GM18861 (cell line): ENCODE results near the gene PAX9.

Source experiments
- ATAC-seq: cut with Tn5 transposase; IDR thresholded peaks from one replicate; pipeline ENCODE4 v1.9.1; 2021; ENCODE audit not compliant: unreplicated experiment

Gene PAX9

GRCh38 chr14:36655963-36656686, 5.5 kb upstream of the PAX9 start:
- ATAC-seq, result no peak

DNA sequence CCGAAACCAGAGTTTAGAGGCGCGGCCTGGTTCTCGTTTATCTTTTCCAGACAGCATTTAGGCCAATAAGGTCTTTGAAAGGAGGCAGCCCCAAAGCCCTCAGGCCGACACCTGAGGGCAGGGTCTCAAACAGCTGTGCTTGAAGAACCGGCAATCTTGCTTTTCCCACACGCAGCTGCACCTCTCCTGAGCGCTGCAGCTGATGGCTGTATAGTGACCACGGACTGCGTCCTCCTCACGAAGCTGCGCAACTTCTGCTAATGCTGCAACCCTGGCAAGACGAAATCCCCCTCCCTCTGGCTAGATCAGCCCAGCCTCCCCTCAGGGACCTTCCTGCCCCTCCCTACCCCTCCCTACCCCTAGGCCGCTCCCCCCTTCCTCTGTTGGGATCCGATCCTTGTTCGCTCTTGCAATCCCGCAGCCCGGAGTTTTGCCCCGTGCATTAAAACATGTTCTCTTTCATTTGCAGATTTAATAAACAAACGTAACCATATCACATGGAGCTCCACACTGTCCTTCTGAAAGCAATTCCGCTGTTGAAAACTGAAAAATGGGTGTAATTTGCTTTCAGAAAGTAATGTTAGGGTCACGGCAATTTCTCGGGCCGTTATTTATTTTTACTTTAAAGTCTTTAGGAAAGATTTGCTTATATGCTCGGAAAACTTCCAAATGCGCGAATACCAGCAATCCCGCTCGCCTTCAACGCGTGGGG, 4.8 kb upstream of the PAX9 start:
- no peak for ATAC-seq

DNA sequence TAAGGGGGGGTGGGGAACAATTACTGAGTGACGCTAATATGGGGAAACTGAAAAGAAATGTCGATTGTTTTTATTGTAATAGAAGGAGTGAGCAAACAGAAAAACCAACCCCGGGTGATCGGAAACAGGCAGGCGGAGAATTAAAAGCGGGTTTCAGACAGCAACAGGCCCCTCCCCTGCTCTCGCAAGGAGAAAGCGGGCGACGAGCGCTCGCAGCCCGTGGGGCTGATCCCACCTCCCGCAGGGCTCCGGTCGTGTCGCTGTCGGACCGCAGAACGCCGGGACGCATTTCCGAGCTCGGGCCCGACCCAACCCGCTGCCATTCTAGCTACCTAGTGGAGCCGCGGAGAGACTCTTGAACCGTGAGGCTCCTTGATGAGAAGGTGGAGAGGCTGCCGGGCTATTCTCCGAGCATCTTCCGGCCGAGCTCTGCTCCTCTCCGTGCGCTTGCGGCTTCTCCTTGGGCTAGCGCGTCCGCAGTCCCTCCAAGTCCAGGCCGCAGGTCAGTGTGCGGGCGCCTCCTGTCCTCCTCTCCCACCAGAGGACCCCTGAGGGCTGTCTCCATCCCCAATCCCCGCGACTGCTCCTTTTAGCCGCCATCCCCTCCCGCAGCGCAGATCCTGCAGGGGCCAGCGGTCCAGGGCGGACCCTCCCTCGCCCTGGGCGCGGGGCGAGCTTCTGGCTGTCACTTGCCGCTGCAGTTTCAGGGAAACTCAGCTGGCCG, 4.1 kb upstream of the PAX9 start:
- no peak for ATAC-seq

DNA sequence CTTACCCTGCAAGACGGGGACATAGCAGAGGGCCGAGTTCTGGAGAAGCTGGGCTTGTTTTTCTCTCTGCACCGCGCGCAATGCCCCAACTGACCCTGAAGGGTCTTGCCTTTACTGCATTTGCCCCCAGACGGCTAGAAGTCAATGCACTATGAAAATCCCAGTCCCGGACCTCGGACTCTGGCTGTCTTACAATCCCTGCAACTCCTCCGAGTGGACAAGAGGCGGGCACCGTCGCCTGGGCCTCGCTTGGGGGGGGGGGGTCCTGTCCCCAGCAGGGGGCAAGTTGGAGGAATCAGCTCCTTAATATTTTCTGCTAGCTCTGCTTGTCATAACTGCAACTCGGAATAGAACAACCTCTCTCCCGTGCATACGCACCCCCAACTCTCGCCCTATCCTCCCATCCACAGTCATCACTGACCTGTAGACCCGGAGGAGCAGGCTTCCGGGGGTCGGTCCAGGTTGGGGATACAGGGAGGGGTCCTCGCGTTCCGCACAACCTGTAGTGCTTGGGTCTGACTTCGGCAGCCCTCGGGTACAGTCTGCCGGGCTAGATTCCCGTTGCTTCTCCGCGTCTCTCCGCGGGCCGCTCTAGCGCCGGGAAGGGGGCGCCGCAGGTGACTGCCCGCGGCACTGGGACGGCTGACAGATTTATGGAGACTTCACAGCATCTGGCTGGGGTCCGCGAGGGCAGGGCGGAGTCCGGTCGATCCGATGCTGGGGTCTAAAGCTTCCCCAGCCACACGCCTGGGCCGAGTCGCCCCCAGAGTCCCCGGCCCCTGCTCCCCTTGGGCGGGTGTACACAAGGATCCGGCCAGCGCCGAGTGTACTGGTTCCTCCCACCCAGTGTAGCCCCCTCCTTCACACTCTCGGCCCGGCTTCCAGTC, 3.3 kb upstream of the PAX9 start:
- ATAC-seq, result no peak

GRCh38 chr14:36659010-36659821, 2.4 kb upstream of the PAX9 start:
- ATAC-seq, result no peak

- no peak for ATAC-seq
These were observed 1.6 kb upstream of the PAX9 start for GRCh38 chr14:36659822-36660735.

GRCh38 chr14:36660736-36661505, 739 bp upstream of the PAX9 start:
- no peak for ATAC-seq

GRCh38 chr14:36662258-36662542, 540 bp downstream of the PAX9 start:
- no peak for ATAC-seq

DNA sequence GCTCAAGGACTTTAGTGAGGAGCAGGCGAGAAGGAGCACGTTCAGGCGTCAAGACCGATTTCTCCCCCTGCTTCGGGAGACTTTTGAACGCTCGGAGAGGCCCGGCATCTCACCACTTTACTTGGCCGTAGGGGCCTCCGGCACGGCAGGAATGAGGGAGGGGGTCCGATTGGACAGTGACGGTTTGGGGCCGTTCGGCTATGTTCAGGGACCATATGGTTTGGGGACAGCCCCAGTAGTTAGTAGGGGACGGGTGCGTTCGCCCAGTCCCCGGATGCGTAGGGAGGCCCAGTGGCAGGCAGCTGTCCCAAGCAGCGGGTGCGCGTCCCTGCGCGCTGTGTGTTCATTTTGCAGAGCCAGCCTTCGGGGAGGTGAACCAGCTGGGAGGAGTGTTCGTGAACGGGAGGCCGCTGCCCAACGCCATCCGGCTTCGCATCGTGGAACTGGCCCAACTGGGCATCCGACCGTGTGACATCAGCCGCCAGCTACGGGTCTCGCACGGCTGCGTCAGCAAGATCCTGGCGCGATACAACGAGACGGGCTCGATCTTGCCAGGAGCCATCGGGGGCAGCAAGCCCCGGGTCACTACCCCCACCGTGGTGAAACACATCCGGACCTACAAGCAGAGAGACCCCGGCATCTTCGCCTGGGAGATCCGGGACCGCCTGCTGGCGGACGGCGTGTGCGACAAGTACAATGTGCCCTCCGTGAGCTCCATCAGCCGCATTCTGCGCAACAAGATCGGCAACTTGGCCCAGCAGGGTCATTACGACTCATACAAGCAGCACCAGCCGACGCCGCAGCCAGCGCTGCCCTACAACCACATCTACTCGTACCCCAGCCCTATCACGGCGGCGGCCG, 1.1 kb downstream of the PAX9 start:
- no peak for ATAC-seq

DNA sequence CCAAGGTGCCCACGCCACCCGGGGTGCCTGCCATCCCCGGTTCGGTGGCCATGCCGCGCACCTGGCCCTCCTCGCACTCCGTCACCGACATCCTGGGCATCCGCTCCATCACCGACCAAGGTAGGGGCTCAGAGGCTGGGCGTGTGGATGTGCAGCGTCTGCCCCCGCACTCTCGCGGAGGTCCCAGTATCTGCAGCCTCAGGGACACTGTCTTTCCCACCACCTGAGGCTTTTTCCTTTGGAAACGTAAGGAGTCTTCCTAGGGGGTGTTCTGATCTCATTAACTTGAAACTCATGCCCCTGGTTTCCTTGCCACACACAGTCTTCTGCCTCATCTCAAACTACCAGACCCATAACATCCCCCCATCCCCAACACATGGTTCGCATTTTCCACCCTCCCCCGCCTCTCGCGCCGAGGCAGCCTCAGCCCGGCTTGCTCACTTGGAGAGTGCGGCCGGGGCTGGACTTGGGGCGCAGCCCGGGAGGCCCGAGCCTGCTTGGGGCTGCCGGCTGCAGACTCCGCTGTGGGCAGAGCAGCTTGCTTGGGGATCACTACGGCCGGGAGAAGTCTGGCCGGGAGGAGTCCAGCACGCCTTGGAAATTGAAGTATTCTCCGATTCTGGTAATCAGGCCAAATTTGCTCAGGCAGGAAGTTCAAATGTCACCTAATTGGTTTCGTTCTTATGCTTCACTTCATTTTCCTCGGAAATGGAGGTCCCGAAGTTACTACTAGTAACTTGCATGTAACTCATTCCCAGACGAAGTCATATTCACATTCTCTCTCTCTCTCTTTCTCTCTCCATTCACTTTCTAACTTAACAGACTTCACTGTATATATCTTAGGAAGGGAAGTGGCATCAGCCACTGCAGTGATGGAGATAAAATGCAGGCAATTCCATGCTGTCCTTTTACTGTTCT, 2.0 kb downstream of the PAX9 start:
- ATAC-seq, result no peak

- ATAC-seq, result no peak
These were observed 2.9 kb downstream of the PAX9 start for GRCh38 chr14:36664322-36665193.

DNA sequence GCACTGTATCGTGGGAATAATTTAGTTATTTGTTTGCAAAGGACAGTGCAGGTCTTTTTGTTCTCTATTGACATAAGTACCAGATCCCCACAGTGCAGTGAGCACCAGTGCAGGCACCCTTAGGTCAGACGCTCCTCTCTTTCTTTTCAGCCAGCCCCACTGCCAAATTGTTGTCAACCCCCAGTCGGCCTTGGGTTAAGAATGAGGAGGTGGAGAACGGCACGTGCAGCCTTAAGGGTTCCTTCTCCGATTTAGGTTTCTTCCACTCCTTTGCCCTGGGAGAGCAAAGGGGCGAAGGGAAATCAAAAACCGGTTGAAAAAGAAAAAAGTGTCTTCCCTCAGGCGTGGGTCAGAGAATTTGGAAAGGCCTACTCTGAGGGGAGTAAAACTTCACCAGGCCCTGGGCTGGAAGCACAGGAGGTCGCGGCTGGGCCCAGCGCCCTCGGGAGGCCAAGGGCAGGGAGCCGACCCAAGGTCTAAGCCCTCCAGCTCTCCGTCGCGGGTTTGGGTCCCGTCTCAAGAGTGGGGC, 4.3 kb downstream of the PAX9 start:
- ATAC-seq, result no peak

- no peak for ATAC-seq
These were observed 5.0 kb downstream of the PAX9 start for GRCh38 chr14:36666416-36667206.

DNA sequence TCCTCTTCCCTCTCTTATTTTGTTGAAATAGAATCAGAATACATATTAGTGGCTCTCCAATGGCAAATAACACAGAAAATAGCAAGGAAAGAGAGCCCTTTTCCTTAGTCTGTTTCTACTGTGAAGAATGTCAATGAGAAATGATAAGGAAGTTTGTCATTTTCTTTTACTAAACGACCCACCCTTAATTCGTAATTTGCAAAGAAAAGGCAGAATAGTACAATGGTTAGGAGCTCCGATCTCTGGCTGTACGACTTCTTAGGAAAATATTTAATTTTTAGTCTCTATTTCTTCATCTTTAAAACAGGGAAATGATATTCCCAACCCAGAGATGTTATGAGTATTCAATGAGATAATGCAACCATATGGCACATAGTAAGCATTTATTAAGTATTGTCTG, 6.0 kb downstream of the PAX9 start:
- no peak for ATAC-seq

GRCh38 chr14:36671149-36671548, 9.5 kb downstream of the PAX9 start:
- no peak for ATAC-seq
